Heart left ventricle (tissue), 16 donors: Measurements from ENCODE around the gene CCDC70. TPM values are rescaled to one million over a fixed set of nuclear protein-coding genes. Genes with fewer than 3 reads are reported as not detected.

ENCODE experiments used
- ATAC-seq, 4 donors: fragments of 200-7000 bp; cut with Tn5 transposase; one replicate each; pipeline ENCODE4 v1.9.1; 2020 to 2022; ENCODE audit warnings: moderate library complexity in 4 of 4, mild to moderate bottlenecking in 3 of 4, moderate number of reproducible peaks in 1 of 4
- DNase-seq, 5 donors: peaks; one replicate each; pipeline ENCODE4 v3.0.0-alpha.2; 2020
- H3K27ac ChIP-seq, 12 donors: fragments of 200-600 bp; sonication (generic) in 4 of 12; one replicate each; pipeline versions ENCODE4 v1.5.0 to v1.8.0; 2016 to 2022; ENCODE audit warnings: mild to moderate bottlenecking in 2 of 12
- H3K27me3 ChIP-seq, 9 donors: fragments of 200-600 bp; sonication (generic) in 2 of 9; one replicate each; pipeline versions ENCODE4 v1.5.1 to v1.8.0; 2016 to 2022; ENCODE audit warnings: mild to moderate bottlenecking in 3 of 9
- H3K36me3 ChIP-seq, 9 donors: fragments of 200-600 bp; sonication (generic) in 2 of 9; one replicate each; pipeline versions ENCODE4 v1.5.0 to v1.8.0; 2018 to 2022; ENCODE audit warnings: mild to moderate bottlenecking in 2 of 9
- H3K4me1 ChIP-seq, 12 donors: fragments of 200-600 bp; sonication (generic) in 4 of 12; one replicate each; pipeline versions ENCODE4 v1.5.0 to v1.8.0; 2016 to 2022; ENCODE audit warnings: mild to moderate bottlenecking in 3 of 12
- H3K4me3 ChIP-seq, 12 donors: fragments of 200-600 bp; sonication (generic) in 4 of 12; one replicate each; pipeline versions ENCODE4 v1.5.0 to v1.8.0; 2017 to 2022; ENCODE audit warnings: mild to moderate bottlenecking in 9 of 12, moderate library complexity in 4 of 12
- H3K9me3 ChIP-seq, 12 donors: fragments of 200-600 bp; sonication (generic) in 4 of 12; one replicate each; pipeline versions ENCODE4 v1.5.0 to v1.8.0; 2016 to 2022; ENCODE audit warnings: mild to moderate bottlenecking in 1 of 12
- CTCF ChIP-seq, 12 donors: fragments of 200-600 bp; sonication (generic) in 4 of 12; IDR thresholded peaks; one replicate each; pipeline versions ENCODE4 v1.5.0 to v1.8.0; 2018 to 2022; ENCODE audit warnings: antibody characterized with exemption in 12 of 12, mild to moderate bottlenecking in 5 of 12
- POLR2A ChIP-seq, 2 donors: fragments of 450-650 bp; IDR thresholded peaks; one replicate each; pipeline ENCODE4 v1.6.1; 2017; ENCODE audit warnings: antibody characterized with exemption in 2 of 2, mild to moderate bottlenecking in 2 of 2, moderate library complexity in 2 of 2
- WGBS, 4 donors: extraction: QIAGEN DNeasy Blood & Tissue Kit in 2 of 4; methylation state at CpG; one replicate each; pipeline versions ENCODE4 v1.1.5 to v1.1.7; 2013 to 2018; 5-methylcytosine and 5-hydroxymethylcytosine counted together
- intact Hi-C, 10 donors: fragments of 100-400 bp; cut with DNase I; formaldehyde crosslinking; loops; one replicate each; pipeline versions ENCODE4 v1.11.1 to v1.14.2; 2022
- polyA plus RNA-seq, 2 donors: library from polyadenylated mRNA; stranded (reverse); fragments of 200-250 nt; gene quantifications; one replicate each; pipeline ENCODE4 v1.2.3, GENCODE V29; 2013
- total RNA-seq, 9 donors: library from RNA; depleted of rRNA in 2 of 9; stranded (reverse); fragments of >200 nt in 2 of 9; fragmentation: NEBNext Ultra II Directional in 3 of 9; extraction: Animal tissue kit (Norgen Biotek cat#: 25700) in 3 of 9; gene quantifications; one replicate each; pipeline versions ENCODE4 v1.1.0 to v1.2.4, GENCODE V29; 2016 to 2023
- donor health status: ischemic (EF 13 %, LVEDD 7.1; RV severe dilation, severe dysfunction).
- donor health status: healthy with polysubstance abuse.
- donor health status: DM: no; HTN: yes; CAD: no.
- donor health status: DM: no; HTN: no; CAD: no.
- donor health status: ischemic (EF 25% LVEDD 6.9; RV normal size, moderate dysfunction).
- donor health status: ischemic (EF 25% LVEDD 5.7; RV mildly dilated, moderate dysfunction).
- donor health status: healthy.
- donor health status: DM: yes; HTN: yes; CAD: no.
- donor health status: ischemic (EF 35%, LVEDD 5.7; RV mildly dilated, moderate dysfunction).
- donor health status: nonischemic (EF 11% LVEDD 7.7; RV severe dilation, severe dysfunction).
- donor health status: DM: yes; HTN: yes; CAD: no.
- donor health status: PGD.
- donor health status: ischemic (EF 29% LVEDD 5.4; RV normal size, mild dysfunction).
- donor health status: nonischemic (EF 23%, LVEDD 6.1; RV moderate dilation, normal function).

CCDC70 gene
- total and polyA plus RNA-seq, 11 donors: not detected

GRCh38 chr13:51848674-51849073 is 13.1 kb upstream of the CCDC70 start:
- Histone ChIP-seq H3K27ac (no peak overlapping the region), H3K4me3 (no peak overlapping the region), H3K36me3 (no peaks in the 10 kb centered on the region), H3K27me3 (peaks cover 0 to 5% (median 0%) of the 10 kb centered on the region in 9 donors), H3K4me1 (peaks cover 0 to 16% (median 0%) of the 10 kb centered on the region in 12 donors), H3K9me3 (no peaks in the 10 kb centered on the region)
- no peak for DNase-seq
- no peak for ATAC-seq
- intact Hi-C loops: loop anchor here in 2 of 10 donors (5.0 to 10.0 kb wide), 2 partner anchors 276 to 279 kb away; partner anchors contain the start of gene NEK5 (in 2 of the 2)
- TF ChIP-seq CTCF (IDR thresholded peaks at IDR 0.05) (no peak), POLR2A (IDR thresholded peaks at IDR 0.05) (no peak)
- WGBS, 4 donors: 35 to 65% (median 40%) methylated on average over 4 of the region's 4 CpGs

DNA sequence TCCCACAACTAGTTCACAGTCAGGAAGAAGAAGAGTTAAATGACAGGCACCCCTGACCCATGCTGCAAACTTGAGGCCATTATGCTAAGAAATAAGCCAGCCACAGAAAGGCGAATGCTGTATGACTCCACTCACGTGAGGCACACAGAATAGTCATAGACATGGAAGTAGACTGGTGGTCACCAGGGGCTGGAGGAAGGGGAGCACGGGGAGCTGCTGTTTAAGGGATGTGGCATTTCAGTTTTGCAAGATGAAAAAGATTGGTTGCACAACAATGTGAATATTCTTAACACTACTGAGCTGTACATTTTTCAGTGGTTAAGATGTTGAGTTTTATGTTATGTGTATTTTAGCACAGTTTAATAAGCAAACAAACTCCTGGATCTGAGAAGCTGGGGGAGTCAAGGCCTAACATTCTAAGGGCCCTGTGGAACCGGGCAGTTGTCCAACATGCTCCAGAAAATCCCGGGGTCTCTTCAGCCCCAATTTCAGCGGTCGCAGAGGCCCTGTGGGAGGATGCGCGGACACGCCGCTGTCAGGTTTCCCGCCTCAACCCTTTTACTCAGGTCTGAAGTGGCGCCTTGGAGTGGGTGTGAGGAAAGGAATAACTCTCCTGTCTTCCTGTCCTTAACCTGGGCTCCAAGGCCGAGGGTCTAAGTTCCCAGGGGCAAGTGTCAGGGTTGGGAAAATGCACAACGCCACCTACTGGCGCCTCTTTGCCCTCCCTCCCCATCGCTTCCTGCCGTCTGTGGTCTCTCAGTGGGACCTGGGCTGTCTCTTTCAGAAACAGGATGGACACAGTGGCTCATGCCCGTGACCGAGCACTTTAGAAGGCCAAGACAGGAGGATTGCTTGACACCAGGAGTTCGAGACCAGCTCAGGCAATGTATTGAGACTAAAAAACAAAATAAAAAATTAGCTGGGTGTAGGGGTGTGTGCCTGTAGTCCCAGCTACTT is 12.3 kb upstream of the CCDC70 start:
- DNase-seq: no peak
- WGBS, 4 donors: 69 to 76% (median 73%) methylated on average over 21 of the region's 21 CpGs
- H3K27me3 ChIP-seq: peaks cover 0 to 5% (median 0%) of the 10 kb centered on the region in 9 donors
- H3K4me3 ChIP-seq: no peak overlapping the region
- H3K9me3 ChIP-seq: no peaks in the 10 kb centered on the region
- ATAC-seq: peak in 1 of 4 donors; percentile 36
- H3K36me3 ChIP-seq: no peaks in the 10 kb centered on the region
- no peak overlapping the region for H3K27ac ChIP-seq
- peaks cover 0 to 16% (median 0%) of the 10 kb centered on the region in 12 donors for H3K4me1 ChIP-seq
- no peak for TF ChIP-seq POLR2A (IDR thresholded peaks at IDR 0.05)
- peak in 6 of 12 donors; percentile 15 to 46 (median 38) for TF ChIP-seq CTCF (IDR thresholded peaks at IDR 0.05)
- intact Hi-C loops: loop anchor here in 2 of 10 donors (5.0 to 10.0 kb wide), 2 partner anchors 275 to 278 kb away; partner anchors contain the start of gene NEK5 (in 2 of the 2)

DNA sequence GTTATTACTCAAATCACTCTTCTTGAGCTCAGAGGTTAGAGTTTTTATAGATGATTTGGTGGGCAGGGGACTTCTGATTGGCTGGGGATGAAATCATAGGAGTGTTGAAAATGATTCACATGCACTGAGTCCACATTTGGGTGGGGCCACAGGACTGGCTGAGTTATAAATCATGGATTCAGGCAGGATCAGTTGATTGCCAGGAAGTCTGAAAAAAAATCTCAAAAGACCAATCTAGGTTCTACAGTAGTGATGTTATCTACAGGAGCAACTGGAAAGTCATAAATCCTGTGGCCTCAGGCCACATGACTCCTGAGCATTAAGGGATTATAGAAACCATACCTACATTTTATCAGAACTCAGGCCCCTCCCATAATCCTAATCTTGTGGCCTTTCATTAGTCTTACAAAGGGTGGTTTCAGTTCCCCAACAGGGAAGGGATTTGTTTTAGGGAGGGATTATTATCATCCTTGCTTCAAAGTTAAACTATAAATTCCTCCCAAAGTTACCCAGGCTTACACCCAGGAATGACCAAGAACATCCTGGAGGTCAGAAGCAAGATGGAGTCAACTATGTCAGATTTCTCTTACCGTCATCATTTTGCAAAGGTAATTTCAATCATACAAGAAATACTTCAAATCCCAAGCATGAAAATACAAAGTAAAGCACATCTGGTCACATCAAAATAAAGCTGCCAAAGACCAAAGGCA is 5.6 kb upstream of the CCDC70 start:
- H3K4me3 ChIP-seq: no peak overlapping the region
- WGBS, 4 donors: 97 to 100% (median 99%) methylated on average over 1 of the region's 1 CpG
- no peak for DNase-seq
- no peaks in the 10 kb centered on the region for H3K9me3 ChIP-seq
- H3K4me1 ChIP-seq: no peaks in the 10 kb centered on the region
- no peak overlapping the region for H3K27ac ChIP-seq
- no peaks in the 10 kb centered on the region for H3K27me3 ChIP-seq
- ATAC-seq: no peak
- intact Hi-C loops: no loop called here
- no peak for TF ChIP-seq CTCF (IDR thresholded peaks at IDR 0.05)
- TF ChIP-seq POLR2A (IDR thresholded peaks at IDR 0.05): no peak
- no peaks in the 10 kb centered on the region for H3K36me3 ChIP-seq

GRCh38 chr13:51856998-51857397 is 4.8 kb upstream of the CCDC70 start:
- 87 to 95% (median 93%) methylated on average over 1 of the region's 1 CpG for WGBS, 4 donors
- no peaks in the 10 kb centered on the region for H3K36me3 ChIP-seq
- H3K4me1 ChIP-seq: no peaks in the 10 kb centered on the region
- intact Hi-C loops: no loop called here
- no peaks in the 10 kb centered on the region for H3K27me3 ChIP-seq
- H3K9me3 ChIP-seq: no peaks in the 10 kb centered on the region
- no peak overlapping the region for H3K4me3 ChIP-seq
- TF ChIP-seq POLR2A (IDR thresholded peaks at IDR 0.05): no peak
- TF ChIP-seq CTCF (IDR thresholded peaks at IDR 0.05): no peak
- DNase-seq (no peak), ATAC-seq (no peak)
- H3K27ac ChIP-seq: no peak overlapping the region
